HEK293 (cell line): Measurements from ENCODE around the gene ENGASE.

Experiments used
- CTCF ChIA-PET: fragments of 350-600 bp; formaldehyde crosslinking; extraction: SDS; loops from one replicate; lab custom pipeline; 2021; ENCODE audit warnings: antibody characterized with exemption; lab: Yijun Ruan, JAX
- POLR2A ChIA-PET: fragments of 300-600 bp; formaldehyde crosslinking; extraction: SDS; loops from one replicate; lab custom pipeline; 2020; ENCODE audit warnings: antibody characterized with exemption, inconsistent platforms; lab: Yijun Ruan, JAX
- H3K27ac ChIP-seq: fragments of 200-500 bp; sonication (Bioruptor generic); 2 replicates; pipeline ENCODE4 v1.5.1; 2014; ENCODE audit warnings: low read depth, low read length, control low read depth, inconsistent platforms; ENCODE audit errors: extremely low read depth
- H3K36me3 ChIP-seq, 2 experiments: fragments of 200-500 bp in 1 of 2; sonication (Bioruptor generic) in 1 of 2; 1 replicate in 1 of 2; 2 replicates in 1 of 2; pipeline ENCODE4 v1.5.1; 2014 to 2017; ENCODE audit warnings: inconsistent platforms in 2 of 2, low read length in 2 of 2; ENCODE audit not compliant: control insufficient read depth in 2 of 2, insufficient read depth in 1 of 2
- H3K4me1 ChIP-seq: fragments of 200-500 bp; sonication (Bioruptor generic); 2 replicates; pipeline ENCODE4 v1.5.1; 2014; ENCODE audit warnings: mild to moderate bottlenecking, low read length, inconsistent platforms; ENCODE audit not compliant: control insufficient read depth, insufficient read depth
- H3K4me3 ChIP-seq: 2 replicates; pipeline ENCODE4 v1.5.1; 2011; ENCODE audit warnings: low read depth, mild to moderate bottlenecking, control low read depth, low read length, moderate library complexity
- H3K9me3 ChIP-seq: fragments of 200-500 bp; sonication (Bioruptor generic); 2 replicates; pipeline ENCODE4 v1.5.1; 2014; ENCODE audit warnings: low read depth, low read length, inconsistent platforms; ENCODE audit not compliant: control insufficient read depth, insufficient read depth
- AEBP2 ChIP-seq: fragments of 450-650 bp; formaldehyde crosslinking; IDR thresholded peaks from 2 replicates; pipeline ENCODE4 v1.5.1; 2016; ENCODE audit warnings: missing biosample characterization, missing genetic modification characterization, borderline replicate concordance
- BCL11A ChIP-seq: fragments of 450-650 bp; formaldehyde crosslinking; IDR thresholded peaks from 2 replicates; pipeline ENCODE4 v1.5.1; 2016; ENCODE audit warnings: low read depth, missing biosample characterization, missing genetic modification characterization
- BCL6B ChIP-seq: fragments of 450-650 bp; formaldehyde crosslinking; IDR thresholded peaks from 2 replicates; pipeline ENCODE4 v1.5.1; 2017; ENCODE audit warnings: missing biosample characterization, missing genetic modification characterization
- CTCF ChIP-seq: fragments of 450-650 bp; formaldehyde crosslinking; IDR thresholded peaks from 2 replicates; pipeline ENCODE4 v1.5.1; 2016; ENCODE audit warnings: missing biosample characterization, missing genetic modification characterization
- KLF10 ChIP-seq: fragments of 450-650 bp; IDR thresholded peaks from 2 replicates; pipeline ENCODE4 v1.5.1; 2018; ENCODE audit warnings: missing biosample characterization, mild to moderate bottlenecking, missing genetic modification characterization
- KLF7 ChIP-seq: fragments of 450-650 bp; formaldehyde crosslinking; IDR thresholded peaks from 2 replicates; pipeline ENCODE4 v1.5.1; 2016; ENCODE audit warnings: missing biosample characterization, missing genetic modification characterization, borderline replicate concordance
- SCRT1 ChIP-seq: fragments of 450-650 bp; formaldehyde crosslinking; IDR thresholded peaks from 2 replicates; pipeline ENCODE4 v1.5.1; 2016; ENCODE audit warnings: missing biosample characterization, missing genetic modification characterization, borderline replicate concordance
- SCRT2 ChIP-seq: fragments of 450-650 bp; formaldehyde crosslinking; IDR thresholded peaks from 2 replicates; pipeline ENCODE4 v1.5.1; 2016; ENCODE audit warnings: missing biosample characterization, missing genetic modification characterization
- ZBTB17 ChIP-seq: fragments of 450-650 bp; formaldehyde crosslinking; IDR thresholded peaks from 2 replicates; pipeline ENCODE4 v1.5.1; 2016; ENCODE audit warnings: missing biosample characterization, missing genetic modification characterization
- ZBTB20 ChIP-seq: fragments of 450-650 bp; formaldehyde crosslinking; IDR thresholded peaks from 2 replicates; pipeline ENCODE4 v1.5.1; 2016; ENCODE audit warnings: missing biosample characterization, missing genetic modification characterization
- ZBTB6 ChIP-seq: fragments of 450-650 bp; formaldehyde crosslinking; IDR thresholded peaks from 2 replicates; pipeline ENCODE4 v1.5.1; 2017; ENCODE audit warnings: missing biosample characterization, missing genetic modification characterization
- ZBTB8A ChIP-seq: fragments of 450-650 bp; formaldehyde crosslinking; IDR thresholded peaks from 2 replicates; pipeline ENCODE4 v1.5.1; 2016; ENCODE audit warnings: missing biosample characterization, missing genetic modification characterization
- ZNF248 ChIP-seq: fragments of 450-650 bp; formaldehyde crosslinking; IDR thresholded peaks from 2 replicates; pipeline ENCODE4 v1.5.1; 2017; ENCODE audit warnings: missing biosample characterization, missing genetic modification characterization
- ZNF280C ChIP-seq: fragments of 450-650 bp; formaldehyde crosslinking; IDR thresholded peaks from 2 replicates; pipeline ENCODE4 v1.5.1; 2016; ENCODE audit warnings: missing biosample characterization, missing genetic modification characterization
- ZNF362 ChIP-seq: fragments of 450-650 bp; formaldehyde crosslinking; IDR thresholded peaks from 2 replicates; pipeline ENCODE4 v1.5.1; 2016; ENCODE audit warnings: missing biosample characterization, missing genetic modification characterization
- ZNF513 ChIP-seq: fragments of 450-650 bp; IDR thresholded peaks from 2 replicates; pipeline ENCODE4 v1.5.1; 2018; ENCODE audit warnings: missing biosample characterization, missing genetic modification characterization
- ZNF664 ChIP-seq: fragments of 450-650 bp; formaldehyde crosslinking; IDR thresholded peaks from 2 replicates; pipeline ENCODE4 v1.5.1; 2016; ENCODE audit warnings: missing biosample characterization, missing genetic modification characterization
- ZNF777 ChIP-seq: fragments of 450-650 bp; formaldehyde crosslinking; IDR thresholded peaks from 2 replicates; pipeline ENCODE4 v1.5.1; 2017; ENCODE audit warnings: missing biosample characterization, missing genetic modification characterization, borderline replicate concordance
- ZSCAN4 ChIP-seq: fragments of 450-650 bp; formaldehyde crosslinking; IDR thresholded peaks from 2 replicates; pipeline ENCODE4 v1.5.1; 2017; ENCODE audit warnings: missing biosample characterization, missing genetic modification characterization

ENGASE gene

GRCh38 chr17:79028496-79029326, 45.9 kb upstream of the ENGASE start:
- Histone ChIP-seq H3K9me3 (no peaks in the 10 kb centered on the region), H3K27ac (no peak overlapping the region), H3K36me3 (no peaks in the 10 kb centered on the region), H3K4me3 (no peak overlapping the region), H3K4me1 (peaks cover 26% of the 10 kb centered on the region)
- ChIA-PET POLR2A (no interaction called here), CTCF (interaction anchor here (0.6 to 5.5 kb wide), 16 partner anchors 7 to 773 kb away, joined by 3 to 67 read pairs (median 4); no protein-coding TSS in a partner anchor)
- TF ChIP-seq AEBP2 (tag by site-specific recombination) (no peak), ZBTB8A (peak; percentile 72), ZNF248 (tag by site-specific recombination) (no peak), ZBTB20 (no peak), ZSCAN4 (tag by site-specific recombination) (0 out of 2 replicates have a peak, but pooled peaks have one; percentile 47), CTCF (tag by site-specific recombination) (peak; percentile 48)

- ChIA-PET CTCF (interaction anchor here (0.7 to 5.5 kb wide), 11 partner anchors 8 to 1064 kb away, joined by 3 to 67 read pairs (median 5); no protein-coding TSS in a partner anchor), POLR2A (no interaction called here)
- no peak for TF ChIP-seq ZNF280C (tag by site-specific recombination)
- peak; percentile 52; the same call in 1 of the 2 replicates for TF ChIP-seq SCRT1 (tag by site-specific recombination)
- TF ChIP-seq SCRT2 (tag by site-specific recombination) = peak; percentile 94
- TF ChIP-seq ZBTB17 (tag by site-specific recombination) = no peak
- TF ChIP-seq ZNF777 (tag by site-specific recombination) = no peak
- no peak for TF ChIP-seq KLF10 (tag by site-specific recombination)
- peak; percentile 92 for TF ChIP-seq BCL6B (tag by site-specific recombination)
- no peak for TF ChIP-seq BCL11A
- TF ChIP-seq ZNF513 (tag by site-specific recombination) = no peak
- no peak for TF ChIP-seq KLF7
- TF ChIP-seq ZNF362 (tag by site-specific recombination) = no peak
- no peak for TF ChIP-seq ZBTB8A
- TF ChIP-seq ZBTB6 = peak; percentile 35; the same call in 1 of the 2 replicates
- peak; percentile 87 for TF ChIP-seq ZNF664 (tag by site-specific recombination)
- no peaks in the 10 kb centered on the region for H3K9me3 ChIP-seq
- H3K36me3 ChIP-seq = no peaks in the 10 kb centered on the region
- peaks cover 30% of the 10 kb centered on the region for H3K4me1 ChIP-seq
- H3K27ac ChIP-seq = no peak overlapping the region
- H3K4me3 ChIP-seq = no peak overlapping the region
These were observed 45.2 kb upstream of the ENGASE start for GRCh38 chr17:79029327-79030009.
